Prostate gland (tissue), 2 donors: ENCODE measurements around the gene RNF181. TPM values are rescaled to one million over a fixed set of nuclear protein-coding genes. Genes with fewer than 3 reads are reported as not detected.
A peak's percentile ranks its signal among the peaks of the same experiment; 100 is the strongest.

ENCODE experiments used
- DNase-seq: peaks from one replicate; pipeline ENCODE4 v3.0.0-alpha.2; 2019; ENCODE audit warnings: low spot score
- H3K27ac ChIP-seq, 2 donors: fragments of 200-600 bp; sonication (generic); 2 replicates each; pipeline ENCODE4 v1.5.1; 2017 to 2019
- H3K27me3 ChIP-seq: fragments of 200-600 bp; sonication (generic); replicated peaks from 2 replicates; pipeline ENCODE4 v1.5.1; 2019; ENCODE audit not compliant: insufficient read depth
- H3K36me3 ChIP-seq, 2 donors: fragments of 200-600 bp; sonication (generic); 1 replicate in 1 of 2; 2 replicates in 1 of 2; pipeline versions ENCODE4 v1.5.1 to v1.8.1; 2017 to 2019
- H3K4me1 ChIP-seq: fragments of 200-600 bp; sonication (generic); replicated peaks from 2 replicates; pipeline ENCODE4 v1.5.1; 2019
- H3K4me3 ChIP-seq, 2 donors: fragments of 200-600 bp; sonication (generic); 2 replicates each; pipeline ENCODE4 v1.5.1; 2017 to 2019
- H3K9me3 ChIP-seq: fragments of 200-600 bp; sonication (generic); 2 replicates; pipeline ENCODE4 v1.5.1; 2017
- POLR2A ChIP-seq: fragments of 450-650 bp; IDR thresholded peaks from one replicate; pipeline ENCODE4 v1.6.1; 2016; ENCODE audit warnings: antibody characterized with exemption, mild to moderate bottlenecking
- POLR2AphosphoS5 ChIP-seq: sonication (generic); formaldehyde crosslinking; IDR thresholded peaks from one replicate; pipeline ENCODE4 v1.6.1; 2017; ENCODE audit warnings: antibody characterized with exemption
- WGBS: methylation state at CpG from one replicate; pipeline ENCODE4 v1.1.5; 2018; 5-methylcytosine and 5-hydroxymethylcytosine counted together
- intact Hi-C: fragments of 100-400 bp; cut with DNase I; formaldehyde crosslinking; loops from one replicate; pipeline ENCODE4 v1.14.2; 2022
- total RNA-seq, 2 donors: library from RNA; depleted of rRNA; stranded (reverse); fragments of >200 nt; gene quantifications; one replicate each; pipeline ENCODE4 v1.1.0, GENCODE V29; 2016
- TF ChIP-seq, protein P1 (sequence below), 4 experiments: fragments of 200-600 bp in 2 of 4; fragments of 450-650 bp in 2 of 4; sonication (generic) in 2 of 4; IDR thresholded peaks; 1 replicate in 3 of 4; 2 replicates in 1 of 4; pipeline ENCODE4 v1.5.1; 2016 to 2019; ENCODE audit warnings: antibody characterized with exemption in 4 of 4, mild to moderate bottlenecking in 2 of 4, moderate library complexity in 2 of 4

RNF181 gene
- total RNA-seq, 2 donors from 2014 or later = 161 to 201 TPM

DNA sequence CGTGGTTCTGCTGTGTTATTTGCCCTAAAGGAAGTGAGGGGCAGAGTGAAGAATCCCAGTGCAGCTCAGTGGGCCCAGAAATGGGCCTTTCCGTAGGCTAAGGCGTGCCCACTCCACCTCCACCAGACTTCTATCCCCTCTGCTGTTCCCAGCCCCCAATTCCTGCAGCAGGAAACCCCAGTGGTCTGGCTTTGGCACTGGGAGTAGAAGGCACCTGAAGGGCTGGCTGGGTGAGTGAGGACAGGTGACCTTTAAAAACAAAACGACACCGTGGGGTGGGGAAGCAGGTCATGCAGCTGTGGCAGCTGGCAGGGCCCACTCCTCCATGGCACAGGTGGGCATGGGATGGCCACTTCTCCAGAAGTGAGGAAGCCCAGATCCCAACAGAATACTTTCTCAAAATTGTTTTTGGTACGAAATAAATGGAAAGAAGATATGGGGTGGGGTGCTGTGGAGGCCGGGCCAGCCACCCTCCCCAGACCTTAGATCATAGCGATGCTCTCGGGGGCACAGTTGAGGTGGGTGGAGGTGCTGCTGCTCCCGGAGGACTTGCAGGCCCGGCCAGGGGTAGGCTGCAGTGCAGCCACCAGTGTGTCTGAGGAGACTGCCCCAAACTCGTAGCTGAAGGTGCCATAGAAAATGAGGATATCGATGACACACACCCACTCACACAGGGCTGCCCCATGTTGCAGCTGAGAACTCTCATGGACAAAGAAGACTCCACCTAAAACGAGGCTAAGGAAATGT lies 3.2 kb downstream of the RNF181 start:
- TF ChIP-seq, protein P1, sequence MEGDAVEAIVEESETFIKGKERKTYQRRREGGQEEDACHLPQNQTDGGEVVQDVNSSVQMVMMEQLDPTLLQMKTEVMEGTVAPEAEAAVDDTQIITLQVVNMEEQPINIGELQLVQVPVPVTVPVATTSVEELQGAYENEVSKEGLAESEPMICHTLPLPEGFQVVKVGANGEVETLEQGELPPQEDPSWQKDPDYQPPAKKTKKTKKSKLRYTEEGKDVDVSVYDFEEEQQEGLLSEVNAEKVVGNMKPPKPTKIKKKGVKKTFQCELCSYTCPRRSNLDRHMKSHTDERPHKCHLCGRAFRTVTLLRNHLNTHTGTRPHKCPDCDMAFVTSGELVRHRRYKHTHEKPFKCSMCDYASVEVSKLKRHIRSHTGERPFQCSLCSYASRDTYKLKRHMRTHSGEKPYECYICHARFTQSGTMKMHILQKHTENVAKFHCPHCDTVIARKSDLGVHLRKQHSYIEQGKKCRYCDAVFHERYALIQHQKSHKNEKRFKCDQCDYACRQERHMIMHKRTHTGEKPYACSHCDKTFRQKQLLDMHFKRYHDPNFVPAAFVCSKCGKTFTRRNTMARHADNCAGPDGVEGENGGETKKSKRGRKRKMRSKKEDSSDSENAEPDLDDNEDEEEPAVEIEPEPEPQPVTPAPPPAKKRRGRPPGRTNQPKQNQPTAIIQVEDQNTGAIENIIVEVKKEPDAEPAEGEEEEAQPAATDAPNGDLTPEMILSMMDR (IDR thresholded peaks at IDR 0.05) = no peak
- TF ChIP-seq POLR2A = no peak
- TF ChIP-seq POLR2AphosphoS5 = no peak
- H3K27me3 ChIP-seq = no peaks in the 10 kb centered on the region
- H3K27ac ChIP-seq = no peak overlapping the region
- H3K4me3 ChIP-seq = no peak overlapping the region
- no peak for DNase-seq
- intact Hi-C loops = loop anchor here (5.0 kb wide), 1 partner anchor 36 kb away; the partner anchor contains the start of gene GGCX
- H3K36me3 ChIP-seq = no peaks in the 10 kb centered on the region
- 83% methylated on average over 14 of the region's 14 CpGs for WGBS
- H3K4me1 ChIP-seq = peaks cover 12% of the 10 kb centered on the region
- H3K9me3 ChIP-seq = no peaks in the 10 kb centered on the region

DNA sequence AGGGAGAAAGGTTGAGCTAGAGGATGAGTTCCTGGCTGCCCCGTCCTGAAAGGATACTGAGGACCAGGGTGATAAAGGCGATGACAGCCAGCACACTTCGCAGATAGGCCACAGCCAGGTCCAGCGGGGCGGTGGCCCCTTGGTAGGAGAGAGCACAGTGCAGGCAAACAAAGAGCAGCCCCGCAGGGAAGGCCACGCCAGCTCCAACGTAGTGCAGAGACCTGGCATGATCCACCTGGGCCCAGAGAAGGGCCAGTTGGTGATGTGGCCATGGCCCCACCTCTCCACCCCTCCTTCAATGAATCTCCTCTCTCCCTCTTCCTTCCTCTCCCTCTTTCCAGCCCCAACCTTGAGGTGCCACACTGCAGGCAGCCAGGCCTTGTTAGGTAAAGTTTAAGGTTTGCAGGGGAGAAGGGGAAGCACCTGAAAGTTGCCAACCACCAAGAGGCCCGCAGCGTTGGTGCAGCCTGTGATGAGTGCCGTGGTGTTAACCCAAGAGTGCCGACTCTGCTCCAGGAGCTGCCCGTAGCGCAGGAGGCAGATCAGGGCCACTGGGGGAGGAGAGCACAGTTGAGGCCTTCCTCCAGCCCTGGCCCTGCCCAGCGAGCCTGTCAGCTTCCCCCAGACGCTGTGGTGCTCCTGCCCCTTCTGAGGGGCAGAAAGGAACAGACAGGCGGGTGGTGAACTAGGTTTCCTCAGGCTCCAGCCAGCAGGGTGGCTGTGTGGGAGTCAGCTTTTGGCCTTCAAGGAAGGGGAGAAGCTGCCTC lies 4.1 kb downstream of the RNF181 start:
- WGBS = 67% methylated on average over 17 of the region's 17 CpGs
- no peaks in the 10 kb centered on the region for H3K36me3 ChIP-seq
- H3K4me1 ChIP-seq = peaks cover 13% of the 10 kb centered on the region
- H3K27ac ChIP-seq = no peak overlapping the region
- H3K4me3 ChIP-seq = no peak overlapping the region
- H3K27me3 ChIP-seq = no peaks in the 10 kb centered on the region
- no peak for DNase-seq
- no peaks in the 10 kb centered on the region for H3K9me3 ChIP-seq
- TF ChIP-seq POLR2A = no peak
- TF ChIP-seq, protein P1 (IDR thresholded peaks at IDR 0.05) = no peak
- TF ChIP-seq POLR2AphosphoS5 = no peak
- intact Hi-C loops = loop anchor here (5.0 kb wide), 1 partner anchor 37 kb away; the partner anchor contains the start of gene GGCX

DNA sequence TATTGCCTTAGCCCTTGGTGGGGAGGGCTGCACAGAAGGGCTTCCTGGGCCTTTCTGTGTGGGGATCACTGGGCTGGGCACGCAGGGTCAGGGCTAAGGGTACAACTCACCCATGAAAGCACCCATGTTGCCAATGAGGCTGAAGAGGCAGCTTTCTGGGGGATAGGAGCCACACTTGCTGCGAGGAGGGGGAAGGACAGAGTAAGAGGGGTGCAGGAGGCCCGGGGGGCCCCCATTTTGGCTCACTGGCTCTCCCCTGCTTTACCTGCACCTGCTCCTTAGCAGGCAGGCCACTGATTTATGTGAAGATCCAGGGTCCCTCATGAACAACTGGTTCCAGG lies 4.7 kb downstream of the RNF181 start:
- Histone ChIP-seq H3K27ac (no peak overlapping the region), H3K36me3 (no peaks in the 10 kb centered on the region), H3K4me3 (no peak overlapping the region), H3K4me1 (peaks cover 16% of the 10 kb centered on the region), H3K27me3 (no peaks in the 10 kb centered on the region), H3K9me3 (no peaks in the 10 kb centered on the region)
- TF ChIP-seq, protein P1 (IDR thresholded peaks at IDR 0.05) = no peak
- TF ChIP-seq POLR2AphosphoS5 (no peak), POLR2A (no peak)
- WGBS = 90% methylated on average over 3 of the region's 3 CpGs
- no peak for DNase-seq
- intact Hi-C loops = no loop called here

DNA sequence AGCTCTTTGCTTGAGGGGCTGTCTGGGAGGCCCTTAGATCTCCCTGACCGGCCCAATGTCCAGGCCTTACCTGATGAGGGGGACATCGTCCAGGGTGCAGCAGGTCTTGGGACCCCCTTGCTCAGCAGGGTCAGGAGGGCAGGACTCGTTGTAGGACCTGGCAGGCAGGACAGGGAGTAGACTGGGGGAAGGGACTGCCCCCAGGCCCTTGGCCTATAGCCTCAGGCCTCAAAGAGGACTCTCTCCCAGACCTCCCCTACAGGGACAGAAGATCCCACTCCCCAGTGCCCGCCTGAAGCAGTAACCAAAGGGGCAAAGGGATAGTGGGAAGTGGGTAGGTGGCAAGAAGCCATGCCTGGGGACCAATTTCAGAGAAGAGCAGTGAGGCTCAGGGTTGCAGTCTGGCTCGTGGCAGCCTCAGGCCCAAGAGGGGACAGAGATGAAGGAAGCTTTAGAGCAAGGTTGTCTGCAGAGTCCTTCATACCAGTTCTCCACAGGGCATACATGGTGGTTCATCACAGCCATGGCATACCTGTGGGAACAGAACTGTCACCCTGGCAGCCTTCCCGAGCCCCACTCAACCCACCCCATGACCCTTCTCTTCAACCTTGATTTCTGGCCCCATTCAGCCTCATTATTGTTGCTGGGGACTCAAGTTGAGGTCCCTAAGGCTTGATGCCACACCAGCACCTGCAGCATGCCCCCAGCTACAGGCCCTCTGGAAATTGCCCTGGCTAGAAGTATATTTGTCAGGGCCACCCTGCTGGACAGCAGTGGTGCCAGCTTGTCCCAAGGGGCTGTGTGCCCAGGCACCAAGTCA lies 5.6 kb downstream of the RNF181 start:
- TF ChIP-seq POLR2AphosphoS5 (no peak), POLR2A (no peak)
- TF ChIP-seq, protein P1 (IDR thresholded peaks at IDR 0.05) = no peak
- intact Hi-C loops = no loop called here
- Histone ChIP-seq H3K36me3 (no peaks in the 10 kb centered on the region), H3K27me3 (no peaks in the 10 kb centered on the region), H3K27ac (peak overlapping the region; percentile 87 to 90), H3K4me3 (peak overlapping the region in 1 of 2 donors; percentile 81), H3K4me1 (peaks cover 16% of the 10 kb centered on the region), H3K9me3 (no peaks in the 10 kb centered on the region)
- WGBS = 63% methylated on average over 6 of the region's 6 CpGs
- no peak for DNase-seq
